HepG2 (cell line): Measurements from ENCODE around the gene SELENOH. TPM values are rescaled to one million over a fixed set of nuclear protein-coding genes. Genes with fewer than 3 reads are reported as not detected.
A peak's percentile ranks its signal among the peaks of the same experiment; 100 is the strongest.

Experiments
- HDAC2 ChIP-seq: sonication (generic); formaldehyde crosslinking; IDR thresholded peaks from 2 replicates; pipeline ENCODE4 v1.4.0; 2020; ENCODE audit warnings: missing genetic modification reagents
- POLR2G ChIP-seq: fragments of 200-400 bp; formaldehyde crosslinking; IDR thresholded peaks from 2 replicates; pipeline ENCODE4 v1.6.1; 2018; ENCODE audit warnings: mild to moderate bottlenecking, low read depth, low read length, moderate library complexity
- ZMYM3 ChIP-seq: sonication (generic); formaldehyde crosslinking; IDR thresholded peaks from 2 replicates; pipeline ENCODE4 v1.5.1; 2020; ENCODE audit warnings: mild to moderate bottlenecking, missing genetic modification reagents
- ZNF530 ChIP-seq: sonication (generic); formaldehyde crosslinking; IDR thresholded peaks from 2 replicates; pipeline ENCODE4 v1.5.0; 2020; ENCODE audit warnings: low read depth, mild to moderate bottlenecking, missing genetic modification reagents
- polyA plus RNA-seq, 8 experiments: library from polyadenylated mRNA; depleted of rRNA in 3 of 8; stranded (reverse) in 7 of 8; unstranded in 1 of 8; fragments of >200 nt; fragmentation: Illumina TruSeq in 4 of 8; extraction: Trizol in 4 of 8; gene quantifications; 2 replicates each; pipeline versions ENCODE4 v1.2.1 to v1.2.3, GENCODE V29; 2011 to 2016; ENCODE audit warnings: low read depth in 4 of 8, missing spikeins in 1 of 8, mixed read lengths in 1 of 8; ENCODE audit not compliant: insufficient read depth in 1 of 8
- total RNA-seq, 5 experiments: library from RNA; depleted of rRNA; stranded (reverse); fragments of >200 nt; fragmentation: Illumina TruSeq; extraction: Trizol; gene quantifications; 2 replicates each; pipeline ENCODE4 v1.2.3, GENCODE V29; 2016; ENCODE audit warnings: low read depth in 1 of 5
- TF ChIP-seq, protein P1 (sequence below): sonication (generic); formaldehyde crosslinking; IDR thresholded peaks from 2 replicates; pipeline ENCODE4 v1.5.0; 2020; ENCODE audit warnings: missing genetic modification reagents
- TF ChIP-seq, protein P2 (sequence below): sonication (generic); formaldehyde crosslinking; IDR thresholded peaks from 2 replicates; pipeline ENCODE4 v1.8.0; 2023; ENCODE audit warnings: mild to moderate bottlenecking, missing genetic modification reagents
- TF ChIP-seq, protein P3 (sequence below): fragments of 450-650 bp; IDR thresholded peaks from 2 replicates; pipeline ENCODE4 v1.6.1; 2016
- TF ChIP-seq, protein P4 (sequence below): sonication (generic); formaldehyde crosslinking; IDR thresholded peaks from 2 replicates; pipeline ENCODE4 v1.4.0; 2020; ENCODE audit warnings: missing genetic modification reagents, borderline replicate concordance
- TF ChIP-seq, protein P5 (sequence below): sonication (generic); formaldehyde crosslinking; IDR thresholded peaks from 2 replicates; pipeline ENCODE4 v1.5.0; 2020; ENCODE audit warnings: mild to moderate bottlenecking, missing genetic modification reagents, borderline replicate concordance

SELENOH gene
- total and polyA plus RNA-seq, 2 of the 13 experiments (the other 11 are each of a cell fraction or from before 2014, with no cell fraction given): 27.2 to 77.4 TPM

DNA sequence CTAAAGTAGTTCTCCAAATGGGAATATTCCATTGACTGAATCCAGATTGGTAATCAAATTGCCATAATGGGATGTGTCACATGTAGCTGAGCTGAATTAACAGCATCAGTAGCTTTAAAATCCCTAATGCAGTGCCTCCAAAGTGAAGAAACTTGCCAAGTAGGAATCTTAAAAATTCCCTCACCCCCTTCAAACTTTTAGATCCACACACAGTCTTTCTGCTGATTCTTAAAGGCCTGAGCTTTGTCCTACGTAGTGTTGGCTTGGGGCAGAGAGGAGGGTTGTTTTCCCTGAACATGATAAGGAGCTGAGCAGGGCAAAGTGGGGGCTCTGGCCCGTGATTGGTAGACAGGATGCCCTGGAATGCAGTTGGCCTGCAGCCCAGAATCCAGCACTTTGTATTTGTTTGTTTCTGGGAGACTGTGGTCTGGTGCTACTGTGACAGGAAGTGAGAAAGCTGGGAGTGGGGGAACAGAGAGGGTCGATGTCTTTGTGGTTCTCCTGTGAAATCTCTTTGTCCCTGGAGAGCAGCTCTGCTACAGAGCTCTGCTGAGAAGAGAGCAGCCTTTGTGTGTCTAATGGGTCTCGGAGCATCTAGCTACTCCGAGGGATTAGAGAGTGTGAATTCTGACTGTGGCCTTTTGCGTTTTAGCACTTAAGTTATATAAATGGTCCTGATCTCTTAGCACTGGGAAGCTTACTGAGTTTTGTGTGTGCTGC lies 37.2 kb downstream of the SELENOH start (continued):
- TF ChIP-seq, protein P1, sequence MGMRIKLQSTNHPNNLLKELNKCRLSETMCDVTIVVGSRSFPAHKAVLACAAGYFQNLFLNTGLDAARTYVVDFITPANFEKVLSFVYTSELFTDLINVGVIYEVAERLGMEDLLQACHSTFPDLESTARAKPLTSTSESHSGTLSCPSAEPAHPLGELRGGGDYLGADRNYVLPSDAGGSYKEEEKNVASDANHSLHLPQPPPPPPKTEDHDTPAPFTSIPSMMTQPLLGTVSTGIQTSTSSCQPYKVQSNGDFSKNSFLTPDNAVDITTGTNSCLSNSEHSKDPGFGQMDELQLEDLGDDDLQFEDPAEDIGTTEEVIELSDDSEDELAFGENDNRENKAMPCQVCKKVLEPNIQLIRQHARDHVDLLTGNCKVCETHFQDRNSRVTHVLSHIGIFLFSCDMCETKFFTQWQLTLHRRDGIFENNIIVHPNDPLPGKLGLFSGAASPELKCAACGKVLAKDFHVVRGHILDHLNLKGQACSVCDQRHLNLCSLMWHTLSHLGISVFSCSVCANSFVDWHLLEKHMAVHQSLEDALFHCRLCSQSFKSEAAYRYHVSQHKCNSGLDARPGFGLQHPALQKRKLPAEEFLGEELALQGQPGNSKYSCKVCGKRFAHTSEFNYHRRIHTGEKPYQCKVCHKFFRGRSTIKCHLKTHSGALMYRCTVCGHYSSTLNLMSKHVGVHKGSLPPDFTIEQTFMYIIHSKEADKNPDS: peak; percentile 38; the same call in 1 of the 2 replicates
- TF ChIP-seq, protein P2, sequence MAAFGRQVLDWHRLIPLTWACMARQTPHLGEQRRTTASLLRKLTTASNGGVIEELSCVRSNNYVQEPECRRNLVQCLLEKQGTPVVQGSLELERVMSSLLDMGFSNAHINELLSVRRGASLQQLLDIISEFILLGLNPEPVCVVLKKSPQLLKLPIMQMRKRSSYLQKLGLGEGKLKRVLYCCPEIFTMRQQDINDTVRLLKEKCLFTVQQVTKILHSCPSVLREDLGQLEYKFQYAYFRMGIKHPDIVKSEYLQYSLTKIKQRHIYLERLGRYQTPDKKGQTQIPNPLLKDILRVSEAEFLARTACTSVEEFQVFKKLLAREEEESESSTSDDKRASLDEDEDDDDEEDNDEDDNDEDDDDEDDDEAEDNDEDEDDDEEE: 0 out of 2 replicates have a peak, but pooled peaks have one; percentile 41
- TF ChIP-seq ZMYM3 (CRISPR knock-in tag) (peak; percentile 36; the same call in 1 of the 2 replicates), HDAC2 (CRISPR knock-in tag) (peak; percentile 91), POLR2G (peak; percentile 69; the same call in 1 of the 2 replicates), ZNF530 (no peak)
- TF ChIP-seq, protein P3, sequence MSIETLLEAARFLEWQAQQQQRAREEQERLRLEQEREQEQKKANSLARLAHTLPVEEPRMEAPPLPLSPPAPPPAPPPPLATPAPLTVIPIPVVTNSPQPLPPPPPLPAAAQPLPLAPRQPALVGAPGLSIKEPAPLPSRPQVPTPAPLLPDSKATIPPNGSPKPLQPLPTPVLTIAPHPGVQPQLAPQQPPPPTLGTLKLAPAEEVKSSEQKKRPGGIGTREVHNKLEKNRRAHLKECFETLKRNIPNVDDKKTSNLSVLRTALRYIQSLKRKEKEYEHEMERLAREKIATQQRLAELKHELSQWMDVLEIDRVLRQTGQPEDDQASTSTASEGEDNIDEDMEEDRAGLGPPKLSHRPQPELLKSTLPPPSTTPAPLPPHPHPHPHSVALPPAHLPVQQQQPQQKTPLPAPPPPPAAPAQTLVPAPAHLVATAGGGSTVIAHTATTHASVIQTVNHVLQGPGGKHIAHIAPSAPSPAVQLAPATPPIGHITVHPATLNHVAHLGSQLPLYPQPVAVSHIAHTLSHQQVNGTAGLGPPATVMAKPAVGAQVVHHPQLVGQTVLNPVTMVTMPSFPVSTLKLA: peak; percentile 31; the same call in 1 of the 2 replicates
- TF ChIP-seq, protein P4, sequence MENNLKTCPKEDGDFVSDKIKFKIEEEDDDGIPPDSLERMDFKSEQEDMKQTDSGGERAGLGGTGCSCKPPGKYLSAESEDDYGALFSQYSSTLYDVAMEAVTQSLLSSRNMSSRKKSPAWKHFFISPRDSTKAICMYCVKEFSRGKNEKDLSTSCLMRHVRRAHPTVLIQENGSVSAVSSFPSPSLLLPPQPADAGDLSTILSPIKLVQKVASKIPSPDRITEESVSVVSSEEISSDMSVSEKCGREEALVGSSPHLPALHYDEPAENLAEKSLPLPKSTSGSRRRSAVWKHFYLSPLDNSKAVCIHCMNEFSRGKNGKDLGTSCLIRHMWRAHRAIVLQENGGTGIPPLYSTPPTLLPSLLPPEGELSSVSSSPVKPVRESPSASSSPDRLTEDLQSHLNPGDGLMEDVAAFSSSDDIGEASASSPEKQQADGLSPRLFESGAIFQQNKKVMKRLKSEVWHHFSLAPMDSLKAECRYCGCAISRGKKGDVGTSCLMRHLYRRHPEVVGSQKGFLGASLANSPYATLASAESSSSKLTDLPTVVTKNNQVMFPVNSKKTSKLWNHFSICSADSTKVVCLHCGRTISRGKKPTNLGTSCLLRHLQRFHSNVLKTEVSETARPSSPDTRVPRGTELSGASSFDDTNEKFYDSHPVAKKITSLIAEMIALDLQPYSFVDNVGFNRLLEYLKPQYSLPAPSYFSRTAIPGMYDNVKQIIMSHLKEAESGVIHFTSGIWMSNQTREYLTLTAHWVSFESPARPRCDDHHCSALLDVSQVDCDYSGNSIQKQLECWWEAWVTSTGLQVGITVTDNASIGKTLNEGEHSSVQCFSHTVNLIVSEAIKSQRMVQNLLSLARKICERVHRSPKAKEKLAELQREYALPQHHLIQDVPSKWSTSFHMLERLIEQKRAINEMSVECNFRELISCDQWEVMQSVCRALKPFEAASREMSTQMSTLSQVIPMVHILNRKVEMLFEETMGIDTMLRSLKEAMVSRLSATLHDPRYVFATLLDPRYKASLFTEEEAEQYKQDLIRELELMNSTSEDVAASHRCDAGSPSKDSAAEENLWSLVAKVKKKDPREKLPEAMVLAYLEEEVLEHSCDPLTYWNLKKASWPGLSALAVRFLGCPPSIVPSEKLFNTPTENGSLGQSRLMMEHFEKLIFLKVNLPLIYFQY (CRISPR knock-in tag): 0 out of 2 replicates have a peak, but pooled peaks have one; percentile 51
- TF ChIP-seq, protein P5, sequence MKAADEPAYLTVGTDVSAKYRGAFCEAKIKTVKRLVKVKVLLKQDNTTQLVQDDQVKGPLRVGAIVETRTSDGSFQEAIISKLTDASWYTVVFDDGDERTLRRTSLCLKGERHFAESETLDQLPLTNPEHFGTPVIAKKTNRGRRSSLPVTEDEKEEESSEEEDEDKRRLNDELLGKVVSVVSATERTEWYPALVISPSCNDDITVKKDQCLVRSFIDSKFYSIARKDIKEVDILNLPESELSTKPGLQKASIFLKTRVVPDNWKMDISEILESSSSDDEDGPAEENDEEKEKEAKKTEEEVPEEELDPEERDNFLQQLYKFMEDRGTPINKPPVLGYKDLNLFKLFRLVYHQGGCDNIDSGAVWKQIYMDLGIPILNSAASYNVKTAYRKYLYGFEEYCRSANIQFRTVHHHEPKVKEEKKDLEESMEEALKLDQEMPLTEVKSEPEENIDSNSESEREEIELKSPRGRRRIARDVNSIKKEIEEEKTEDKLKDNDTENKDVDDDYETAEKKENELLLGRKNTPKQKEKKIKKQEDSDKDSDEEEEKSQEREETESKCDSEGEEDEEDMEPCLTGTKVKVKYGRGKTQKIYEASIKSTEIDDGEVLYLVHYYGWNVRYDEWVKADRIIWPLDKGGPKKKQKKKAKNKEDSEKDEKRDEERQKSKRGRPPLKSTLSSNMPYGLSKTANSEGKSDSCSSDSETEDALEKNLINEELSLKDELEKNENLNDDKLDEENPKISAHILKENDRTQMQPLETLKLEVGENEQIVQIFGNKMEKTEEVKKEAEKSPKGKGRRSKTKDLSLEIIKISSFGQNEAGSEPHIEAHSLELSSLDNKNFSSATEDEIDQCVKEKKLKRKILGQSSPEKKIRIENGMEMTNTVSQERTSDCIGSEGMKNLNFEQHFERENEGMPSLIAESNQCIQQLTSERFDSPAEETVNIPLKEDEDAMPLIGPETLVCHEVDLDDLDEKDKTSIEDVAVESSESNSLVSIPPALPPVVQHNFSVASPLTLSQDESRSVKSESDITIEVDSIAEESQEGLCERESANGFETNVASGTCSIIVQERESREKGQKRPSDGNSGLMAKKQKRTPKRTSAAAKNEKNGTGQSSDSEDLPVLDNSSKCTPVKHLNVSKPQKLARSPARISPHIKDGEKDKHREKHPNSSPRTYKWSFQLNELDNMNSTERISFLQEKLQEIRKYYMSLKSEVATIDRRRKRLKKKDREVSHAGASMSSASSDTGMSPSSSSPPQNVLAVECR (CRISPR knock-in tag): peak; percentile 51; the same call in 1 of the 2 replicates
